Neural progenitor cell (in vitro differentiated cells): ENCODE data around the gene FGF21. TPM values are rescaled to one million over a fixed set of nuclear protein-coding genes. Genes with fewer than 3 reads are reported as not detected.
"Not testable (repeated sequence)": the region's sequence is repeated elsewhere in the genome, so short reads cannot be mapped to it uniquely, and the experiment has no call there.

Source experiments
- DNase-seq: peaks from one replicate; pipeline ENCODE4 v3.0.0-alpha.2; 2016; ENCODE audit warnings: low spot score
- H2AFZ ChIP-seq: fragments of 200-600 bp; sonication (generic); replicated peaks from 2 replicates; pipeline ENCODE4 v1.6.1; 2016; ENCODE audit warnings: antibody characterized with exemption
- H3F3A ChIP-seq: fragments of 200-600 bp; sonication (generic); 2 replicates; pipeline ENCODE4 v1.6.1; 2016; ENCODE audit warnings: antibody characterized with exemption, low read depth
- H3K27ac ChIP-seq: fragments of 200-600 bp; sonication (generic); 2 replicates; pipeline ENCODE4 v1.5.1; 2016; ENCODE audit warnings: mild to moderate bottlenecking
- H3K27me3 ChIP-seq: fragments of 200-600 bp; sonication (generic); 2 replicates; pipeline ENCODE4 v1.6.1; 2016; ENCODE audit warnings: mild to moderate bottlenecking, moderate library complexity
- H3K36me3 ChIP-seq: fragments of 200-600 bp; sonication (generic); 2 replicates; pipeline ENCODE4 v1.5.1; 2016
- H3K4me1 ChIP-seq: fragments of 200-600 bp; sonication (generic); 2 replicates; pipeline ENCODE4 v1.6.1; 2016; ENCODE audit warnings: mixed run types
- H3K4me2 ChIP-seq: fragments of 200-600 bp; sonication (generic); 2 replicates; pipeline ENCODE4 v1.6.1; 2016
- H3K4me3 ChIP-seq: fragments of 200-600 bp; sonication (generic); 2 replicates; pipeline ENCODE4 v1.5.1; 2016
- H3K79me2 ChIP-seq: fragments of 200-600 bp; sonication (generic); 2 replicates; pipeline ENCODE4 v1.6.1; 2016; ENCODE audit warnings: low read depth
- H3K9ac ChIP-seq: fragments of 200-600 bp; sonication (generic); 2 replicates; pipeline ENCODE4 v1.6.1; 2016
- H3K9me3 ChIP-seq: fragments of 200-600 bp; sonication (generic); 2 replicates; pipeline ENCODE4 v1.5.1; 2016; ENCODE audit warnings: low read depth
- H4K20me1 ChIP-seq: fragments of 200-600 bp; sonication (generic); 2 replicates; pipeline ENCODE4 v1.6.1; 2016; ENCODE audit warnings: low read depth
- H3K27ac Mint-ChIP-seq: 3 replicates; pipeline ENCODE4 v1.8.0; 2021; ENCODE audit warnings: mixed read lengths
- H3K27me3 Mint-ChIP-seq: 2 replicates; pipeline ENCODE4 v1.8.0; 2022; ENCODE audit warnings: low read depth, mild to moderate bottlenecking, inconsistent platforms, moderate library complexity, mixed read lengths; ENCODE audit not compliant: insufficient read depth
- H3K36me3 Mint-ChIP-seq: 3 replicates; pipeline ENCODE4 v1.8.0; 2021; ENCODE audit warnings: mixed read lengths
- H3K4me1 Mint-ChIP-seq: 3 replicates; pipeline ENCODE4 v1.8.0; 2021; ENCODE audit warnings: mixed read lengths
- H3K4me3 Mint-ChIP-seq: 3 replicates; pipeline ENCODE4 v1.8.0; 2021; ENCODE audit warnings: mild to moderate bottlenecking, moderate library complexity, mixed read lengths
- H3K9me3 Mint-ChIP-seq: 3 replicates; pipeline ENCODE4 v1.8.0; 2020; ENCODE audit warnings: mixed read lengths
- CTCF ChIP-seq: fragments of 200-600 bp; sonication (generic); IDR thresholded peaks from 2 replicates; pipeline ENCODE4 v1.5.1; 2017; ENCODE audit warnings: antibody characterized with exemption, mild to moderate bottlenecking
- EZH2 ChIP-seq: fragments of 200-600 bp; sonication (generic); IDR thresholded peaks from 2 replicates; pipeline ENCODE4 v1.6.1; 2017; ENCODE audit warnings: antibody characterized with exemption, mild to moderate bottlenecking, moderate library complexity
- EZH2phosphoT487 ChIP-seq: fragments of 200-600 bp; sonication (generic); IDR thresholded peaks from 2 replicates; pipeline ENCODE4 v1.6.1; 2017; ENCODE audit warnings: antibody characterized with exemption
- total RNA-seq: library from RNA; depleted of rRNA; stranded (reverse); fragments of >200 nt; gene quantifications from 2 replicates; pipeline ENCODE4 v1.2.3, GENCODE V29; 2015; ENCODE audit warnings: low replicate concordance

Gene FGF21
- total RNA-seq, 1 donor from 2014 or later, result not detected

DNA sequence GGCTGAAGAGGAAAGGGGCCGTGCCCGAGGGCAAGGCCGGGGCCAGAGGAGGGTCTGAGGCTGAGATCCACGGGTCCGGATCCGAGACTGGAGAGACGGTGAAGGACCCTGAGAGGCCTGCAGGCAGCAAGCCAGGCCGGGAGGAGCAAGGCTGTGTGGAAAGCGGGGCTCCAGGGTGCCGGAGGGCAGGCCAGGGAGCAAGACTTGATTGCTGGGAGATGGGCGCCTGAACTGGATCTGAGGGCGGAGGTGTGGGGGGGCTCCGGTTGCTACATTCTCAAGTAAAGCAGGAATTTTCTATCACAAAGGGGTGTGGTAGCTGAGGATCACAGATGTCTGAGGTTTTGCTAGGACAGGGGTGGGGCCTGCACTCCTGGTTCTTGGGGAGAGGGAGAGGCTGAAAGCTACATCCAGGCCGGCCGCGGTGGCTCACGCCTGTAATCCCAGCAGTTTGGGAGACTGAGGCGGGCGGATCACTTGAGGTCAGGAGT lies 39.6 kb upstream of the FGF21 start:
- no peaks in the 10 kb centered on the region for H3K9me3 Mint-ChIP-seq
- DNase-seq, result no peak
- Histone ChIP-seq H2AFZ (no peak overlapping the region), H3K27ac (no peak overlapping the region), H3K4me1 (peaks cover 18% of the 10 kb centered on the region), H3K9ac (no peak overlapping the region), H3K36me3 (no peaks in the 10 kb centered on the region), H3K9me3 (no peaks in the 10 kb centered on the region), H3K27me3 (no peaks in the 10 kb centered on the region), H3F3A (peaks cover 42% of the 10 kb centered on the region), H4K20me1 (no peaks in the 10 kb centered on the region), H3K4me3 (no peak overlapping the region), H3K79me2 (no peaks in the 10 kb centered on the region), H3K4me2 (peak overlapping the region; percentile 81)
- H3K27ac Mint-ChIP-seq, result peak overlapping the region; percentile 78
- H3K4me1 Mint-ChIP-seq, result peaks cover 55% of the 10 kb centered on the region
- H3K27me3 Mint-ChIP-seq, result peaks cover 8% of the 10 kb centered on the region
- H3K4me3 Mint-ChIP-seq, result peak overlapping the region; percentile 79
- TF ChIP-seq EZH2 (no peak), CTCF (no peak), EZH2phosphoT487 (no peak)
- H3K36me3 Mint-ChIP-seq, result peaks cover 2% of the 10 kb centered on the region

GRCh38 chr19:48716562-48717291 lies 38.6 kb upstream of the FGF21 start:
- no peak overlapping the region for H3K4me3 ChIP-seq
- Mint-ChIP-seq H3K4me1 (peaks cover 60% of the 10 kb centered on the region), H3K27me3 (peaks cover 8% of the 10 kb centered on the region)

GRCh38 chr19:48718106-48718505 lies 37.2 kb upstream of the FGF21 start:
- peaks cover 15% of the 10 kb centered on the region for H3K4me1 ChIP-seq
- H3K79me2 ChIP-seq, H3K27ac Mint-ChIP-seq, H3K36me3 ChIP-seq, H3K27me3 ChIP-seq, H3K36me3 Mint-ChIP-seq, H3K9me3 ChIP-seq, H4K20me1 ChIP-seq, DNase-seq, H3K4me3 ChIP-seq, H3K27me3 Mint-ChIP-seq, H2AFZ ChIP-seq, H3K9me3 Mint-ChIP-seq, H3K27ac ChIP-seq, H3K4me3 Mint-ChIP-seq, H3K9ac ChIP-seq, H3K4me2 ChIP-seq: not testable (repeated sequence)
- peaks cover 34% of the 10 kb centered on the region for H3F3A ChIP-seq
- H3K4me1 Mint-ChIP-seq, result peaks cover 58% of the 10 kb centered on the region

More at GRCh38 chr19:48716562-48717291, 38.6 kb upstream of the FGF21 start:
- no peaks in the 10 kb centered on the region for H4K20me1 ChIP-seq
- no peak overlapping the region for H3K27ac ChIP-seq
- Mint-ChIP-seq H3K36me3 (no peaks in the 10 kb centered on the region), H3K4me3 (peak overlapping the region; percentile 69), H3K27ac (peak overlapping the region; percentile 14), H3K9me3 (no peaks in the 10 kb centered on the region)
- peak overlapping the region; percentile 61 for H3K4me2 ChIP-seq
- DNase-seq, result peak; percentile 63
- H3K79me2 ChIP-seq, result no peaks in the 10 kb centered on the region
- H3K4me1 ChIP-seq, result peaks cover 18% of the 10 kb centered on the region
- H3K9me3 ChIP-seq, result no peaks in the 10 kb centered on the region
- no peak for TF ChIP-seq EZH2phosphoT487
- no peak for TF ChIP-seq EZH2
- TF ChIP-seq CTCF, result no peak
- peak overlapping the region; percentile 36 for H2AFZ ChIP-seq
- peaks cover 38% of the 10 kb centered on the region for H3F3A ChIP-seq
- H3K27me3 ChIP-seq, result no peaks in the 10 kb centered on the region
- H3K9ac ChIP-seq, result no peak overlapping the region
- H3K36me3 ChIP-seq, result no peaks in the 10 kb centered on the region

GRCh38 chr19:48718711-48719231 lies 36.6 kb upstream of the FGF21 start:
- H3K4me3 Mint-ChIP-seq, result peak overlapping the region; percentile 33
- Histone ChIP-seq H3F3A (peaks cover 28% of the 10 kb centered on the region), H4K20me1 (no peaks in the 10 kb centered on the region), H3K9ac (no peak overlapping the region), H3K27me3 (no peaks in the 10 kb centered on the region), H3K4me1 (peaks cover 13% of the 10 kb centered on the region), H3K4me2 (peak overlapping the region; percentile 12), H3K4me3 (no peak overlapping the region), H3K9me3 (no peaks in the 10 kb centered on the region), H3K79me2 (no peaks in the 10 kb centered on the region), H3K27ac (no peak overlapping the region), H2AFZ (no peak overlapping the region), H3K36me3 (no peaks in the 10 kb centered on the region)
- no peaks in the 10 kb centered on the region for H3K36me3 Mint-ChIP-seq
- no peaks in the 10 kb centered on the region for H3K9me3 Mint-ChIP-seq
- DNase-seq, result no peak
- peaks cover 9% of the 10 kb centered on the region for H3K27me3 Mint-ChIP-seq
- no peak for TF ChIP-seq CTCF
- no peak for TF ChIP-seq EZH2
- no peak for TF ChIP-seq EZH2phosphoT487
- peaks cover 57% of the 10 kb centered on the region for H3K4me1 Mint-ChIP-seq
- H3K27ac Mint-ChIP-seq, result peak overlapping the region; percentile 89
